T-helper 1 cell treated with Interleukin-12 subunit alpha and Interleukin-12 subunit beta and Interleukin-4 antibody, amounts not matched to agents 30 μg/mL and 1 μg/mL, for 36 hours (primary cell): ENCODE results near the gene MTFR2.
"Not testable (repeated sequence)": the region's sequence is repeated elsewhere in the genome, so short reads cannot be mapped to it uniquely, and the experiment has no call there.

Source experiments
- H3K27ac Mint-ChIP-seq: one replicate; pipeline ENCODE4 v1.8.0; 2021; ENCODE audit warnings: mild to moderate bottlenecking, mixed read lengths
- H3K27me3 Mint-ChIP-seq: one replicate; pipeline ENCODE4 v1.8.0; 2021; ENCODE audit warnings: low read depth, mixed read lengths
- H3K36me3 Mint-ChIP-seq: one replicate; pipeline ENCODE4 v1.8.0; 2021; ENCODE audit warnings: low read depth, mixed read lengths
- H3K4me1 Mint-ChIP-seq: one replicate; pipeline ENCODE4 v1.8.0; 2021; ENCODE audit warnings: low read depth, mixed read lengths
- H3K4me3 Mint-ChIP-seq: one replicate; pipeline ENCODE4 v1.8.0; 2021; ENCODE audit warnings: mild to moderate bottlenecking, moderate library complexity, mixed read lengths
- H3K9me3 Mint-ChIP-seq: one replicate; pipeline ENCODE4 v1.8.0; 2021; ENCODE audit warnings: mixed read lengths

Gene MTFR2

GRCh38 chr6:136224974-136225373 is 25.1 kb downstream of the MTFR2 start:
- not testable (repeated sequence) for H3K4me1 Mint-ChIP-seq, H3K36me3 Mint-ChIP-seq, H3K9me3 Mint-ChIP-seq, H3K27ac Mint-ChIP-seq, H3K4me3 Mint-ChIP-seq, H3K27me3 Mint-ChIP-seq

- no peaks in the 10 kb centered on the region for H3K36me3 Mint-ChIP-seq
Observed at GRCh38 chr6:136216503-136217401, 33.4 kb downstream of the MTFR2 start.

GRCh38 chr6:136213853-136214252 is 36.3 kb downstream of the MTFR2 start:
- Mint-ChIP-seq H3K36me3 (no peaks in the 10 kb centered on the region), H3K4me3 (no peak overlapping the region), H3K27ac (no peak overlapping the region), H3K4me1 (no peaks in the 10 kb centered on the region), H3K27me3 (no peaks in the 10 kb centered on the region), H3K9me3 (no peaks in the 10 kb centered on the region)

More at GRCh38 chr6:136216503-136217401, 33.4 kb downstream of the MTFR2 start:
- no peaks in the 10 kb centered on the region for H3K4me1 Mint-ChIP-seq
- peaks cover 9% of the 10 kb centered on the region for H3K9me3 Mint-ChIP-seq
- no peak overlapping the region for H3K27ac Mint-ChIP-seq
- no peak overlapping the region for H3K4me3 Mint-ChIP-seq
- no peaks in the 10 kb centered on the region for H3K27me3 Mint-ChIP-seq

- Mint-ChIP-seq H3K27ac (no peak overlapping the region), H3K4me3 (no peak overlapping the region), H3K36me3 (no peaks in the 10 kb centered on the region), H3K27me3 (no peaks in the 10 kb centered on the region), H3K9me3 (no peaks in the 10 kb centered on the region), H3K4me1 (no peaks in the 10 kb centered on the region)
Observed at GRCh38 chr6:136213012-136213539, 37.0 kb downstream of the MTFR2 start.

DNA sequence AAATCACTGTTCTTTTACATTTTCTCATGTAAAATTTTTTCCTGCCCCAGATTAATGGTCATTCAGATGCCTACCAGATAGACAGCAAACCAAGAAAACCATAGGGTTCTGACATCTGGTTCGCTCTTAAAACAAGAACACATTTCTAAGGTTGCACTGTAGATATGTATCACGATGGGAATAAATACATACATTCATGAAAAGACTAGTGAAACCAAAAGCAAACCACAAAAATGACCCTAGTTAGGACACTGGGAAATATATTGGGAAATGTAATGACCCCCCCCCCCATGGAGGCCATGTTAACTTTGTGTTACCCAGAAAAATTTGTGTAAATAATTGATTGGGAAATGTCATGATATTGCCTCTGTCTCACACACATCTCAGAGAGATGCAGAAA is 37.5 kb downstream of the MTFR2 start:
- Mint-ChIP-seq H3K4me3 (no peak overlapping the region), H3K9me3 (no peaks in the 10 kb centered on the region), H3K27ac (no peak overlapping the region), H3K4me1 (no peaks in the 10 kb centered on the region), H3K36me3 (no peaks in the 10 kb centered on the region), H3K27me3 (no peaks in the 10 kb centered on the region)

GRCh38 chr6:136210398-136211165 is 39.5 kb downstream of the MTFR2 start:
- Mint-ChIP-seq H3K4me3 (no peak overlapping the region), H3K9me3 (no peaks in the 10 kb centered on the region), H3K36me3 (no peaks in the 10 kb centered on the region), H3K27me3 (no peaks in the 10 kb centered on the region), H3K4me1 (no peaks in the 10 kb centered on the region), H3K27ac (no peak overlapping the region)

DNA sequence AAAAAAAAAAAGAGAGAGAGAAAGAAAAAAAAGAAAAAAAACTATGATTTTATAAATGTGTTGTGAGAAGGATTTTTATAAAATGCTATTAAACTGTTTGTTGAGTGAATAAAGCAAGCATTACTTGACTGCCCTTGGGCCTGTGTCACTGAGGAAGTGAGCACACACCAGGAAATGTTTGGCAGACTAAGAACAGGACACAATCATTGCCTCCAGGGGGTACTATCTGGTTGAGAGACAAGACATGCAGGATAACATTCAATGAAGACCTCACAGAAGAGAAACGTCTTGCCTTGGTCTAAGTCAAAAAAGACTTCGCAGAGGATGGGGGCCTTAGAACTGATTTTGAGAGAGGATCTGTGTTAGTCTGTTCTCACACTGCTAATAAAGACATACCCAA is 40.6 kb downstream of the MTFR2 start:
- H3K9me3 Mint-ChIP-seq = no peaks in the 10 kb centered on the region
- no peaks in the 10 kb centered on the region for H3K36me3 Mint-ChIP-seq
- no peak overlapping the region for H3K27ac Mint-ChIP-seq
- H3K27me3 Mint-ChIP-seq = no peaks in the 10 kb centered on the region
- no peak overlapping the region for H3K4me3 Mint-ChIP-seq
- H3K4me1 Mint-ChIP-seq = no peaks in the 10 kb centered on the region

DNA sequence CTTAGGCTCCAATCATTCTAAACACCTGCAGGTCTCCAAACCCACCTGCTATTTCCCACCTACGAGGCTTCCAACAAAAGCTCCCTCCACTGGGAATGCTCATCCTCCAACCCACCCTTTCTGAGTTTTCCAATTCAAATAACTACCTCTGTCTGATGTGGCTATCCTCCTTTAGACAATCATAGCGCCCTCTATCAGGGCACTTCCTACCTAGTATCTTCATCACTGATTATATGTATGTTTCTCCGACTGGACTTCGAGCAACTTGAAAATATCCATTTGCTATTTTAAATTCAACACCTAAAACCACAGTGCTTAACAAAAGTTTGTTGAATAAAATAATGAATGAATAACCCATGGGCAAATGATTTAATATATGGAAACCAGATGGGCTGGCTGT is 41.3 kb downstream of the MTFR2 start:
- Mint-ChIP-seq H3K9me3 (no peaks in the 10 kb centered on the region), H3K4me1 (no peaks in the 10 kb centered on the region), H3K27ac (no peak overlapping the region), H3K27me3 (no peaks in the 10 kb centered on the region), H3K36me3 (no peaks in the 10 kb centered on the region), H3K4me3 (no peak overlapping the region)

GRCh38 chr6:136201732-136202131 is 48.4 kb downstream of the MTFR2 start:
- Mint-ChIP-seq H3K4me1 (no peaks in the 10 kb centered on the region), H3K36me3 (no peaks in the 10 kb centered on the region), H3K27me3 (peaks cover 3% of the 10 kb centered on the region), H3K9me3 (no peaks in the 10 kb centered on the region), H3K4me3 (no peak overlapping the region), H3K27ac (no peak overlapping the region)

DNA sequence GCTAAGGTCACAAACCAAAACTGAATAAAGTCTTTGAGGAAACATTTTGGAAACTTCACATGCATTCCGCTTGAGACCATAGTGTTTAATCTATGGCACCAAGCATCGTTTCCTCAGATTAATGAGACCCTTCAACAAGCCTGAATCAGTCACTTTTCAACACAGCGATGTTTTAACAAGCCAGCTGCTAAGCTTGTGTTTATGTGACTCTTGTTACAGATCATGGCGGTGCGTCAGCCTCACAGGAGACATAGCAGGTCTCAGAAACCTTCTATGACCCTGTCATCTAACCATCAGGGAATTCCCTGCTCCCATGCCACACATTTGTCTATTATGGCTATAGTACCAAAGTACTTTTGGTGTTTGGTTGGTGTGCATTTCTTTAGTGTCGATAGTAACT is 57.2 kb downstream of the MTFR2 start:
- no peaks in the 10 kb centered on the region for H3K4me1 Mint-ChIP-seq
- H3K36me3 Mint-ChIP-seq = no peaks in the 10 kb centered on the region
- peaks cover 4% of the 10 kb centered on the region for H3K27me3 Mint-ChIP-seq
- no peak overlapping the region for H3K27ac Mint-ChIP-seq
- H3K4me3 Mint-ChIP-seq = no peak overlapping the region
- H3K9me3 Mint-ChIP-seq = no peaks in the 10 kb centered on the region

DNA sequence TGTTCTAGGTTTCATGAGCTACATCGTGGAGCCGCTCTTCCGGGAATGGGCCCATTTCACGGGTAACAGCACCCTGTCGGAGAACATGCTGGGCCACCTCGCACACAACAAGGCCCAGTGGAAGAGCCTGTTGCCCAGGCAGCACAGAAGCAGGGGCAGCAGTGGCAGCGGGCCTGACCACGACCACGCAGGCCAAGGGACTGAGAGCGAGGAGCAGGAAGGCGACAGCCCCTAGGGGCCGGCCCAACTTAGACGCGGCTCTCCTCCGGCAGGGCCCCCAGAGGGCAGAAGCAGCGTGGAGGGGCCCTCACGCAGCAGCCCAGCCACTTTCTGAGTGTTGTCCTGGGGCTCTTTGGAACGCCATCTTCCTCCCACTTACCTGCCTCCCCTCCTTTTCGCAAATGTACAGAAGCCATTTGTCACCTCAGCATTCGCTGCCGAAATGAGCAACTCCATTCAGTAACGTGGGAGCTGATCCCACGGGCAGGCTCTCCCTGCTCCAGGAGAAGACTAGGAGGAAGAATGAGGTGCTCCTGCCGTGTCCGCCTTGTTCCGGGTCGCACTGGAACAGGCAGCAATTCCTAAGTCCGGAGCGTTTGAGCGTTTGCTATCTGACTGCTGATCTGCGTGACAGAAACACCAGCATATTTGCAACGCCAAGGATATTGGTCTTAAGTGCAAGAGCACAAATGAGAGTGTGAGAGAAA is 58.4 kb downstream of the MTFR2 start:
- Mint-ChIP-seq H3K27ac (no peak overlapping the region), H3K9me3 (no peaks in the 10 kb centered on the region), H3K27me3 (peaks cover 4% of the 10 kb centered on the region), H3K4me1 (no peaks in the 10 kb centered on the region), H3K4me3 (no peak overlapping the region), H3K36me3 (no peaks in the 10 kb centered on the region)

DNA sequence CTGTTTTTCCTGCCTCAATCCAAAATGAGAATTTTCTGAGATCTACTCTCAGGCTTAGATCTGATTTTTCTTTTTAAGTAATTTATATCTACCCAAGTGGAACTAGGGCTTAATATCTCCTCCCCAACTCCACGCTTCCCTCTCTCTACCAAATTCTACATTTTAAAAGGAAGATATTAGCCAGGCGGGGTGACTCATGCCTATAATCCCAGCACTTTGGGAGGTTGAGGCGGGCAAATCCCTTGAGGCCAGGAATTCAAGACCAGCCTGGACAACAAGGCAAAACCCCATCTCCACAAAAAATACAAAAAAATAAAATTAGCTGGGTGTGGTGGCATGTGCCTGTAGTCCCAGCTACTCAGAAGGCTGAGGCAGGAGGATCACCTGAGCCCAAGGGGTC is 61.0 kb downstream of the MTFR2 start:
- no peak overlapping the region for H3K4me3 Mint-ChIP-seq
- H3K4me1 Mint-ChIP-seq = no peaks in the 10 kb centered on the region
- H3K27ac Mint-ChIP-seq = no peak overlapping the region
- no peaks in the 10 kb centered on the region for H3K36me3 Mint-ChIP-seq
- peaks cover 4% of the 10 kb centered on the region for H3K27me3 Mint-ChIP-seq
- H3K9me3 Mint-ChIP-seq = no peaks in the 10 kb centered on the region

- no peaks in the 10 kb centered on the region for H3K9me3 Mint-ChIP-seq
- peaks cover under 1% of the 10 kb centered on the region for H3K27me3 Mint-ChIP-seq
- no peaks in the 10 kb centered on the region for H3K4me1 Mint-ChIP-seq
- H3K27ac Mint-ChIP-seq = no peak overlapping the region
- H3K36me3 Mint-ChIP-seq = no peaks in the 10 kb centered on the region
- H3K4me3 Mint-ChIP-seq = no peak overlapping the region
Observed at GRCh38 chr6:136188486-136188885, 61.6 kb downstream of the MTFR2 start.

GRCh38 chr6:136186363-136186762 is 63.7 kb downstream of the MTFR2 start:
- no peaks in the 10 kb centered on the region for H3K27me3 Mint-ChIP-seq
- no peak overlapping the region for H3K27ac Mint-ChIP-seq
- H3K36me3 Mint-ChIP-seq = no peaks in the 10 kb centered on the region
- no peaks in the 10 kb centered on the region for H3K4me1 Mint-ChIP-seq
- H3K9me3 Mint-ChIP-seq = no peaks in the 10 kb centered on the region
- H3K4me3 Mint-ChIP-seq = no peak overlapping the region
